GM19035 (cell line): ENCODE data around the gene GBE1.

Experiments used
- ATAC-seq: cut with Tn5 transposase; IDR thresholded peaks from one replicate; pipeline ENCODE4 v1.9.1; 2021; ENCODE audit not compliant: unreplicated experiment

The GBE1 gene

GRCh38 chr3:81624756-81625155 lies 136.7 kb downstream of the GBE1 start:
- no peak for ATAC-seq

GRCh38 chr3:81622395-81622794 lies 139.1 kb downstream of the GBE1 start:
- no peak for ATAC-seq

GRCh38 chr3:81621277-81621676 lies 140.2 kb downstream of the GBE1 start:
- ATAC-seq = no peak

GRCh38 chr3:81620849-81621248 lies 140.6 kb downstream of the GBE1 start:
- ATAC-seq = no peak

GRCh38 chr3:81612768-81613167 lies 148.7 kb downstream of the GBE1 start:
- ATAC-seq = no peak

- ATAC-seq = no peak
These were observed 158.7 kb downstream of the GBE1 start for GRCh38 chr3:81602781-81603180.

- no peak for ATAC-seq
These were observed 159.6 kb downstream of the GBE1 start for GRCh38 chr3:81601707-81602305.

GRCh38 chr3:81592101-81592500 lies 169.3 kb downstream of the GBE1 start:
- no peak for ATAC-seq

GRCh38 chr3:81585937-81586336 lies 175.5 kb downstream of the GBE1 start:
- no peak for ATAC-seq

GRCh38 chr3:81585056-81585455 lies 176.4 kb downstream of the GBE1 start:
- no peak for ATAC-seq

- ATAC-seq = peak; percentile 81
These were observed 179.4 kb downstream of the GBE1 start for GRCh38 chr3:81581966-81582599.

GRCh38 chr3:81580355-81580754 lies 181.1 kb downstream of the GBE1 start:
- ATAC-seq = no peak

GRCh38 chr3:81579744-81580143 lies 181.7 kb downstream of the GBE1 start:
- no peak for ATAC-seq

GRCh38 chr3:81572201-81572756 lies 189.2 kb downstream of the GBE1 start:
- no peak for ATAC-seq

GRCh38 chr3:81568378-81568777 lies 193.1 kb downstream of the GBE1 start:
- no peak for ATAC-seq

- no peak for ATAC-seq
These were observed 196.4 kb downstream of the GBE1 start for GRCh38 chr3:81565041-81565440.

- ATAC-seq = no peak
These were observed 203.3 kb downstream of the GBE1 start for GRCh38 chr3:81558106-81558505.

GRCh38 chr3:81554801-81555200 lies 206.6 kb downstream of the GBE1 start:
- no peak for ATAC-seq

GRCh38 chr3:81554388-81554787 lies 207.1 kb downstream of the GBE1 start:
- no peak for ATAC-seq

- ATAC-seq = no peak
These were observed 211.0 kb downstream of the GBE1 start for GRCh38 chr3:81550415-81550814.

- no peak for ATAC-seq
These were observed 211.6 kb downstream of the GBE1 start for GRCh38 chr3:81549831-81550230.

GRCh38 chr3:81549388-81549787 lies 212.1 kb downstream of the GBE1 start:
- no peak for ATAC-seq

- ATAC-seq = no peak
These were observed 215.9 kb downstream of the GBE1 start for GRCh38 chr3:81545572-81545971.
